ENCODE measurements around the gene RPL22L1.
"Not testable (repeated sequence)": the region's sequence is repeated elsewhere in the genome, so short reads cannot be mapped to it uniquely, and the experiment has no call there.

RPL22L1 gene

DNA sequence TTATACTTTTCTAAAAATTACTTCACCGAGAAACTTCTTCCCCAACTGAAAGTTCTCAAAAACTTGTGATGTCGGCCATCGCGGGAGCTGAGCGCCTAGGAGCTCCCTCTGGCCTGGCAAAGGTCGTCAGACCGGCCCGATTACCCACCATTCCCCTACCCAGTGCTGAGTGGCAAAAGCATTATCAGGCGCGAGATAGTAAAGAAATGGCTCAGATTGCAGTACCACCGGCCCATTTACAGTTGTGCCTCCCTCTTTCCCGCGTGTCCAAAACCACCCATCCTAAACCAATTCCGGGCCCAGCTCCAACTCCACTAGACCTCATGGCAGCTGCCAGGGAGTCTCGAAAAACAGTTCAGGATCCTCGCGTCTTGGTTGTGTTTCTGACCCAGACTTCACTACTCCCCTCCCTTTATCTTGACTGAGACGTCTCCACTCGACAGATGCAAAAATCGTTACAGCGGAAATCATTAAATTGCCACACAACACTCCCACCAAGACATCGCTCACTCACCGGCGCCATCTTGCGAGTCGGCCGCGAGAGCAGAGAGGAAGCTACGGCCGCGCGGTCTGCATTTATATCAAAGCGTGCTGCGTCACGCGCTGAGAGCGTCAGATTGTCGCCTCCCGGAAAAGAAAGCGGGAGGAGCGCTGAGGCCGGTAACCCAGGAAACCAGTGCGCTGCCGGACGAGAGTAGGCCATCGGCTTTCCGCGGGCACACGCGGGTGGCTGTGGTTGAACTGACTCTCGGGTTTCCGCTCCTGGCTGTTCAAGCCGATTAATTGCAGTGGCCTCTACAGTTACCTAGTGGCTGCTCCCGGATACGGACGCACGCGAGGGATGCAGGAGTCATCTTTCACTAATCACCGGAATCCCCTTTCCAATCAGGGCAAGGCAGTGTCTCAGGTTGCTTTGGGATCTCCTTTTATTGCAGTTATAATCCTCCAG is at the start of gene RPL22L1:
Gene RPL22L1 (minus strand): TSS at position 551 of the 949 bp plus-strand sequence. CDS start 28 bp downstream, at position 523.
- peak; percentile 95 for DNase-seq (ENCODE audit: low spot score)

DNA sequence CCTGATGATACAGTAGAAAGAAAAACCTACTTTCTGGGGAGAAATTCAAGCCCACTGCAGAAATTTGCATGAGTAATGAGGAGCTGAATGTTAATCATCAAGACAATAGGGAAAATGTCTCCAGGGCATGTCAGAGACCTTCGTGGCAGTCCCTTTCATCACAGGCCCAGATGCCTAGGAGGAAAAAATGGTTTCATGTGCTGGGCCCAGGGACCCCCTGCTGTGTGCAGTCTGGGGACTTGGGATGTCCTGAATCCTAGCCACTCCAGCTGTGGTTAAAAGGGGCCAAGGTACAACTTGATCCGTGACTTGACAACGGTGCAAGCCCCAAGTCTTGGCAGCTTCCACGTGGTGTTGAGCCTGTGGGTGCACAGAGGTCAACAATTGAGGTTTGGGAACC is 48.7 kb upstream of the RPL22L1 start:
- DNase-seq (ENCODE audit: low spot score): no peak

DNA sequence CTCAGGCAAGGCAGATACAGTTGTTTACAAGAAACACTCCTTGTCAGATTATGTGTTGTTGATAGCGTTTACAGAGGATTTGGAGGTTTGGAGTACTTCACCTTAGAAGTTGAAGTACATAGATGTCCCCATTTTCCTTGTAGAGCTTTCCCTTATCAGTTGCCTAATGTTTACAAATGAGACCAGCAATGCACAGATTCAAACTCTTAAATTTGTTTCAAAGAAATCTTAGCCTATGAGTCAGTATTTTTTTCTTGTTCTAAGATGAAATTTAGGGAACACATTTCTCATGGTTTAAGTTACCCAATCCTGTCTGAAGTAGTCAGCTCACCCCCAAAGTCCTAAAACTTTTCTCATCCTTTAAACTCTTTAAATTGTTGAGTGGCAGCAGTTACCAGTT is 44.7 kb upstream of the RPL22L1 start:
- DNase-seq (ENCODE audit: low spot score): no peak

DNA sequence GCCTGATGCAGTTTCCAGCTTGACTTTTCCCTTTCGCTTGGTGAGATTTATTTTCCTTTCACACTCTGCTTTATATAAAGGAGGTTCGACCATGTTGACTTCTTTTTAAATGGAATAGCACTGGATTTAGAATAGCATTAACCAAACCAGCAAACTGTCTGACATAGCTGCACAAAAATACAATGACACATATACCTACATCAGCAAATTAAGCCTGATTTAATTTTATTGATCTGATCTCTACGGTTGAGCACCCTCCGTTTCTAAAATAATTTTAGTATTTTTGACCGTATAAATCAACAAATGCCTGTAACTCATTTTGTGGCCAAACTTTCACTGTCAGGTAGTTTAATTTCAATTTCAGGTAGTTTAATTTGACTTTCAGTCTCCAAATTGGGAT is 44.2 kb upstream of the RPL22L1 start:
- DNase-seq (ENCODE audit: low spot score): no peak

DNA sequence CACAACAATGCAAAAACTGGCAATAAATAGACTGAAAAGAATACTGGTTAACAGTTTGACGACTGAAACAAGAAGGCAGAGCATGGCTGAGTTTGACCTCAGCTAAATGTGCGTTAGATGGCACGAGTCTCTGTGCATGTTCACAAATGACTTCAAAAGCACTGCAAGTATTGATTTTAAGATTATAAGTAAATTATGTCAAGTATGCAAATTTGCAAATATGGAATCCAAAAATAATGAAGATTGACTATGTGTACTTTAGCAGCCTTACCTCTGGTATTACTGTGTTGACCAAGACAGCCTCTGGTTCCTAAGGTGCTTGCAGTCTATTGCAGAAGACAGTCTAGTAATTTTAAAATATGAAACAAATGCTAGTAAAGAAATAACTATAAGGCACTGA is 41.1 kb upstream of the RPL22L1 start:
- DNase-seq (ENCODE audit: low spot score): no peak

DNA sequence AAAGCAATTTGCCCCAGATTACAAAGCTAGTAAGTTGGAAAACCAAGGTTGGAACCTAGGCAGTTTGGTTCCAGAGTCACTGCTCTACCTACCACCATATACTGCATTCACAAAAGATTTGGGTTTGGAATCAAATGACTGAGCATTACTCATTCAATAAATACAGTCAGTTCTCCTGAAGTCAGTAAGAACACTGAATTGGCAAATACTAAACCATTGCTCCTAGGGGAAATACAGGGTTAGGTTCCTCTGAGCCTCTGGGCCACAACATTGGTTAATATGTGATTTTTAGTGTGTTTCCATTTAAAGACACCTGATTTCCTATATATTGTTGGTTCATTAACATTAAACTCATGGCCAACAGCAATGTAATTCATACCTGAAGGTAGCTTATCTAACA is 40.5 kb upstream of the RPL22L1 start:
- DNase-seq (ENCODE audit: low spot score): no peak

DNA sequence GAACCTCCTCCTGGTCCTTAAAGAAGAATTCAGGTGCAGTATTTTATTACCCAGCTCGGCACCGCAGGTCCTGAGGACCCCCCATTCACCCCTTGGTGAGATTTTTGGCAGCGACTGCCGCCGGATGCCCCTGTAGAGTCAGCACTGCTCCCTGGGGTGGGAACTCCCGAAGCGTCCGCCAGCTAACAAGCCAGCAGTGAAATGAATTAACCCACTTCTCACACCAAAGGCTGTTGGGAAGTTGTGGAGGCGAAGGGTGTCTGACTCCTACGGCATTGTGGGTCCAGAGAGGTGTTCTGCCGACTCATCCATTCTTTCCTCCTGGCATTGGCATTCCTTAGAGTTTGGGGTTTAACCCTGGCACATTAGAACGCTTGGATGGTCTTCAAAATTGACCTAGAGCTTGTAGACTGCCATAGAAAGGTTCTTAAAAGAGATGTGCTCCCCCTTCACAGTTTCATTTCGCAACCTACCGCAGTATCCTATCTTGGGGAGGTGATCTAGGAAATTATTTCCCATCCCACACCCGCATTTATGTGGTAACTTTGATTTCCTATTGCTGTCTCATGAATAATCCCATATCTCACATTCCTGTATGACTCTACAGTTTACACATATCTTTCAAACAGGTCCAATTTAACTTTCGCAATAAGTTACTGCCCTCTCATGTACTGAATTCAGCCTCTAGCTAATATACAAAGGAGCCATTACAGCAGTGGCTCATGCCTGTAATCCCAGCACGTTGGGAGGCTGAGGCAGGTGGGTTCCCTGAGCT is 39.3 kb upstream of the RPL22L1 start:
- no peak for DNase-seq (ENCODE audit: low spot score)

DNA sequence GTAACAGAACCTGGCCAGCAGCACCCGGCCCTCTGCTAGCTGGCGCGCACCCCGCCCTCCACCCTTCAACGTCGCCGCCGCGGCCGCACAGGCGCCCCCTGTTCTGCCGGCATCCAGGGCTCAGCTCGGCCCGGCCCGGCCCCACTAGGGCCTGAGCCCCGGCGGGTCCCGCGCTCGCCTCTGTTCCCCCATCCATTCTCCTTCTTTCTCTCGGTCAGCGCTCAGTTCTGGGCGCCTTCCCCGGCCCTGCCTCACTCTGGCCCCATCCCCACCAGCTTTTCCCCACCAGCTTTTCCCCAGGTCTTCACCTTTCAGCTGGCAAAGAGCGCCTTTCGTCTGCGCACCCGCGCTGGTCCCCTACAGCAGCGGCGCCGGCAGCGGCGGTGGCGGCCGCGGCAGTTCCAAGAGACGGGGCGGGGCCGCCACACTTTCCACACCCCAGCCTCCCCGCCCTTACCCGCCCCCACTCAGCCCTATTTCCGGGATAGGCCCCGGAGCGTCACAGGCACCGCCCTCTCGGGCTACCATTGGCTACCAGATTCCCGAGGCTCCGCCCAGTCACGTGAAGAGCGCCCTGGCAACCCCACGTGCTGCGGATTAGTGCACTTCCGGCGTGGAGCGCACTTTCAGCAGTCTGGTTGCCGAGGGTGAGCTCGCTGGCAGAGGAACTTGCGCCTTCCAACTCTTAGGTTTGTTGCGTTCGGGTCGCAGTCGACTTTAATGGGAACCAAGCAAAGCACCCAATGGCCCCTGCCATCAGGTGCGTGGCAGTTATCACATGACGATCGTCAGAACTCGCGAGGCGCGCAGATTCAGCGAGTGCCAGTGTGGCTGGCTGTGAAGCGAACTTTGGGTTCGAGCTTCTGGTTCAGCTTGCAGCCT is 38.5 kb upstream of the RPL22L1 start, which contains the start of gene EIF5A2:
Gene EIF5A2 (minus strand): TSS at position 403 of the 882 bp plus-strand sequence. CDS start 831 bp downstream, outside the sequence.
- DNase-seq (ENCODE audit: low spot score): peak; percentile 91

DNA sequence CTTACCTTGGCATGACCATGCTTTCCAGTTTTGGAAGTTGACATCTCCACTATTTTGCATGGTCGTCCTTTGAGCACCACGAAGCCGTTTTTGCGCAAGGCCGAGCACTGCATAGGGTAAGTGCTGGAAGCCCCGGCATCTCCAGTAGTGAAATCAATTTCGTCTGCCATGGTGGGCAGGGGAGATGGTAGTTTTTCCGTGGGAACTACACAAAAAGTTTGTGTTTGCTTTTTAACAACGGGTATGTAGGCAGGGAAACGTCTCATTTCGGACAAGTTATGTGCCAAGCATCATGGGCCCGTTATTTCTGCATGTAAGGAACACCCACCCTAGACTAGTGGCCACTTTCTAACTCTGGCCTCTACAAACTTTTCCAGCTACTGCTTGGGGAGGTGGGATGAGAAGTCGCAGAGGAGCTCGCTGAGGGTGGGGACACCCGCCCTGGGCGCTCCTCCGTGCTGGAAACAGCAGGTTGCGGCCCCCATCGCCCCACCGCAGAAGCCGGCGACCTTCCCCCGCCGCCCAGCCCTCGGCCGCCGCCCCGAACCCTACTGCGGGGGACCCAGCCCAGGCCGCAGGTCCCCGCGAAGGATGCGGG is 37.7 kb upstream of the RPL22L1 start:
- DNase-seq (ENCODE audit: low spot score): peak; percentile 47

DNA sequence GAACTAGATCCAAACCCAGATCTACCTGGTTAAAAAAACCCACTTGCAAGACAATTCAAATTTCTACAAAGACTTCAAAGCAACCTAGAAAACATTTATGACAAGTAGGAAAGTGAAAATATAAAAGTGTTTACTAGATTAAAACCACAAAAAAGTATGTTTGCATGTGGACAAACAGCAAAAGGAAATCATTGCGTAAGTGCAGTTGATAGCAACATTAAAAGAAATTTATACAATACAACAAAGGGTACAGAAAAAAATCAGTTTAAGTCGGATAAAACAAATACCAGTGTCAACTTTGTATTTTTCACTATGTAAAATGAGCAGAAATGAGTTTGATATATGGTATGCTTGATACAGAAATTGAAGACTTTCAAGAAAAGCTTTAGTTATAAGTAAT is 35.9 kb upstream of the RPL22L1 start:
- no peak for DNase-seq (ENCODE audit: low spot score)

DNA sequence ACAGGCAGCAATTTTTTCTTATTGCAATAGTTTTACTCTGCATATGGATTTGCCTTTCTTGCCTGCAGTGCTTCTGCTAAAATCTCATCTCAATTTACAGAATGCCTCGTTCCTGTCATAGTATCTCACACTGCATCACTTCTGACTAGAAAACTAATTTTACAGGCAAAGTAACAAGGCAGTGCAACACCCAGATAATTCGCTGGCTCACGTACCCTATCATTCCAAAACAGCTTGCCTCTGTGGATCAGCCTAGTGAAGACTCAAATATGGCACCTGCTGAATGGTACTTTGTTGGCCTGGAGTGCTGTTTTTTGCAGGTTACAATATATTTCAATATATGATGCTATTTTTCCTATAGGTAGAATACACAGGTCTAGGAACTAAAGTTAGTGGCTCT is 33.1 kb upstream of the RPL22L1 start:
- DNase-seq (ENCODE audit: low spot score): no peak

DNA sequence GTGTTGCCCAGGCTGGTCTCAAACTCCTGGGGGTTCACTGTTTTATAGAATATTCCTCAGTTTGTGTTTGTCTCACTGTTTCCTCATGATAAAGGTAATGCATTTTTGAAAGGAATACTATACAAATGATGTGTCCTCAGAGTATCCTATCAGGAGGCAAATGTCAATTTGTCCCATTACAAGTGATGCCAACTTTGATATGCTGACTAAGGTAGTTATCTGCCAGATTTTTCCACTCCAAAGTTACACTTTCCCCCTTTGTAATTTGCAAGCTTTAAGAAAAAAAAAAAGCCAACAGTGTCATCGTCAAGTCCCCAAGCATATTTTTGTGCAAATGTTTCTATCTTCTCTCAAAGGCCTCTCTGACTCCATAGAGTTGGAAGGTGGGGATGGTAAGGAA is 29.5 kb upstream of the RPL22L1 start:
- DNase-seq (ENCODE audit: low spot score): no peak

DNA sequence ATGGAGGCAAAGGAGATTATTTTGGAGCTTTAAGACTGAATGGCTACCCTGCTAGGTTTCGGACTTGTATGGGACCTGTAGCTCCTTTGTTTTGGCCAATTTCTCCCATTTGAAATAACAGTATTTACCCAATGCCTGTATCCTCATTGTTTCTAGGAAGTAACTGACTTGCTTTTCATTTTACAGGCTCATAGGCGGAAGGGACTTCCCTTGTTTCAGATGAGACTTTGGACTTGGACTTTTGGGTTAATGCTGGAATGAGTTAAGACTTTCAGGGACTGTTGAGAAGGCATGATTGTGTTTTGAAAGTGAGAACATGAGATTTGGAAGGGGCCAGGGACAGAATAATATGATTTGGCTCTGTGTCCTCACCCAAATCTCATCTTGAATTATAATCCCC is 28.0 kb upstream of the RPL22L1 start:
- no peak for DNase-seq (ENCODE audit: low spot score)

DNA sequence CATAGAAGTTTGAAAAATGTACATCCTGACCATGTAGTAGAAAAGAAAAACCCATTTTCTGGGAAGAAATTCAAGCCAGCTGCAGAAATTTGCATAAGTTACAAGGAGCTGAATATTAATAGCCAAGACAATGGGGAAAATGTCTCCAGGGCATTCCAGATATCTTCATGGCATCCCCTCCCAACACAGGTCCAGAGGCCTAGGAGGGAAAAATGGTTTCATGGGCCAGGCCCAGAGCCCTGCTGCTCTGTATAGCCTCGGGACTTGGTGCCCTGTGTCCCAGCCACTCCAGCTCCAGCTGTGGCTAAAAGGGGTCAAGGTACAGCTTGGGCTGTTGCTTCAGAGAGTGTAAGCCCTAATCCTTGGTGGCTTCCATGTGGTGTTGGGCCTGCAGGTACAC is 27.2 kb upstream of the RPL22L1 start:
- not testable (repeated sequence) for DNase-seq (ENCODE audit: low spot score)

DNA sequence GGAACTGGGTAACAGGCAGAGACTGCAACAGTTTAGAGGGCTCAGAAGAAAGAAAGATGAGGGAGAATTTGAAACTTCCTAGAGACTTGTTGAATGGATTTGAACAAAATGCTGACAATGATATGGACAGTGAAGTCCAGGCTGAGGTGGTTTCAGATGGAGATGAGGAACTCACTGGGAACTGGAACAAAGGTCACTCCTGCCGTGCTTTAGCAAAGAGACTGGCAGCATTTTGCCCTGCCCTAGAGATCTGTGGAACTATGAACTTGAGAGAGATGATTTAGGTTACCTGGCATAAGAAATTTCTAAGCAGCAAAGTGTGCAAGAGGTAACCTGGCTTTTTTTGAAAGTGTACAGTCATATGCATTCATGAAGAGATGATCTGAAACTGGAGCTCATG is 26.8 kb upstream of the RPL22L1 start:
- no peak for DNase-seq (ENCODE audit: low spot score)

DNA sequence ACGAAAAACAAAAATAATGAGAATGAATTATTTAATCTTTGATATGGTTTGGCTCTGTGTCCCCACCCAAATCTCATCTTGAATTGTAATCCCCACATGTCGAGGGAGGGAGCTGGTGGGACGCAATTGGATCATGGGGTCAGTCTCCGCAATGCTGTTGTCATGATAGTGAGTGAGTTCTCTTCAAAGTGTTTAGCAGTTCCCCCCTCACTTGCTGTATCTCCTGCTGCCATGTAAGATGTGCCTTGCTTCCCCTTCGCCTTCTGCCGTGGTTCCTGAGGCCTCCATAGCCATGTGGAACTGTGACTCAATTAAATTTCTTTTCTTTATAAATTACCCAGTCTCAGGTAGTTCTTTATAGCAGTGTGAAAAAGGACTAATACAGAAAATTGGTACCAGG is 26.3 kb upstream of the RPL22L1 start:
- not testable (repeated sequence) for DNase-seq (ENCODE audit: low spot score)

DNA sequence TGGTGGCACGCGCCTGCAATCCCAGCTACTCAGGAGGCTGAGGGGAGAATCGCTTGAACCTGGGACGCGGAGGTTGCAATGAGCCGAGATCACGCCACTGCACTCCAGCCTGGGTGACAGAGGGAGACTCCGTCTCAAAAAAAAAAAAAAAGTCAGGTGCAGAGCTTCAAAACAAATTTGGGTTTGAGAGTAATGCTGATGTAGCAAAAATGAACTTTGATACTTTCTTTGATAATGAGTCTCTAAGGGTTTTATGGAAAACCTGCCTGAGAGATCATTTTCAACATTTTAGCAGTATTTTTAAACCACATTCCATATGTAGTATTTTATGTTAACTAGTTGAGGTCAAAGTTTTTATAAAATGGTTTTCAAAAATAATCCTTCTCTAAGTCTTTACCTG is 23.9 kb upstream of the RPL22L1 start:
- no peak for DNase-seq (ENCODE audit: low spot score)

DNA sequence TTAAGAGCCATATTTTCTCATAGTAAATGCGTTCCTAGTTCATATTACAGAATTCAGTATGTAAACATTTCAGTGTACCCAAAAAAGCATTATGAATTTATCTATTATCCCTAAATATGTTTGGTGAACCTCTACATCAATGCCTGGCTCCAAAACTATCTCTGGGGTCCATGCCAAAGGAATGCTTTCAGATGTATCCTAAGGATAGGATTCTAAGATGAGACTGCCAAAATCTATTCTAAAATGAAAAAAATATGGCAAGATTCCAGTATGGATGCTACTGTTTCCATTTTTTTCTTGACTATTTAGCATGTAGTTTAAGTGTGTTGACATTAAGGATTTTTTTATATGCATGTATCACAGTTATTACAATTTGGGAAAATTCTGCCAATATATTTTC is 19.6 kb upstream of the RPL22L1 start:
- DNase-seq (ENCODE audit: low spot score): no peak

DNA sequence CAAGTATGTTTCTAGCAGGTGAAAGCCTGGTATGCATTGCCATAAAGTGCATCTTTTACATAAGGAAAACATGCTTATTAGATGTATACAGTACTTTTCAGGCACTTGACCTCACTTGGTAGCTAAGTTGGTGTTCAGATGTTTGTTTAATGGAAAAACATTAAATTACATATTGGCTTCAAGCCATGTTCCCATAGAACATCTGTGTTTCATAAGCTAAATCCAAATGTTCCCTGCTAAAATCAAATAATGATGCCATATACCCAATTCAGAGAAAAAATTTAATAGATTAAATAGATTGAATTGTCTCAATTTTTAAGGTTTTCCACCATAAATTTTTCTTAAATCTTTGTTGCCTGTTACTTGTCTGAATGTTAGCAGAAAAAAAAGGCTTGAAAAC is 19.1 kb upstream of the RPL22L1 start:
- no peak for DNase-seq (ENCODE audit: low spot score)

DNA sequence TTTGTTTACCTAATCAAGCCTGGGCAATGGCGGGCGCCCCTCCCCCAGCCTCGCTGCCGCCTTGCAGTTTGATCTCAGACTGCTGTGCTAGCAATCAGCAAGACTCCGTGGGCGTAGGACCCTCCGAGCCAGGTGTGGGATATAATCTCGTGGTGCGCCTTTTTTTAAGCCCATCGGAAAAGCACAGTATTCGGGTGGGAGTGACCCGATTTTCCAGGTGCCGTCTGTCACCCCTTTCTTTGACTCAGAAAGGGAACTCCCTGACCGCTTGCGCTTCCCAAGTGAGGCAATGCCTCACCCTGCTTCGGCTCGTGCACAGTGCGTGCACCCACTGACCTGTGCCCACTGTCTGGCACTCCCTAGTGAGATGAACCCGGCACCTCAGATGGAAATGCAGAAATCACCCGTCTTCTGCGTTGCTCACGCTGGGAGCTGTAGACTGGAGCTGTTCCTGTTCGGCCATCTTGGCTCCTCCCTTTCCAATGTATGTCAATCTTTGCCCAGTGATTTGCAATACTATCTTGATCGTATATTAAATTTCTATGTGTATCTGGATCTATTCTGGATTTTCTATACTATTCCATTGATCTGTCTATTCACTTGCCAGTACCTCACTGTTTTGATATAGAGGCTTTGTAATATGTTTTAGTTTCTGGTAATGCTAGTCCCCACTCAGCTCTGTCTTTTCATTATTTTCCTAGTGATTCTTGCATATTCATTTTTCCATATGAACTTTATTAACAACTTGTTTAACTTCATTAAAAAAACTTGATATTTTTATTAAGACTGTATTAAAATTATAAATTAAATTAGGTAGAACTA is 14.3 kb upstream of the RPL22L1 start:
- DNase-seq (ENCODE audit: low spot score): not testable (repeated sequence)

DNA sequence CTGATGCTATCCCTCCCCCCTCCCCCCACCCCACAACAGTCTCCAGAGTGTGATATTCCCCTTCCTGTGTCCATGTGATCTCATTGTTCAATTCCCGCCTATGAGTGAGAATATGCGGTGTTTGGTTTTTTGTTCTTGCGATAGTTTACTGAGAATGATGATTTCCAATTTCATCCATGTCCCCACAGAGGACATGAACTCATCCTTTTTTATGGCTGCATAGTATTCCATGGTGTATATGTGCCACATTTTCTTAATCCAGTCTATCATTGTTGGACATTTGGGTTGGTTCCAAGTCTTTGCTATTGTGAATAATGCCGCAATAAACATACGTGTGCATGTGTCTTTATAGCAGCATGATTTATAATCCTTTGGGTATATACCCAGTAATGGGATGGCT is 8.7 kb upstream of the RPL22L1 start:
- DNase-seq (ENCODE audit: low spot score): not testable (repeated sequence)
